ENCODE data around the gene IGFL3. TPM values are rescaled to one million over a fixed set of nuclear protein-coding genes. Genes with fewer than 3 reads are reported as not detected.
A peak's percentile ranks its signal among the peaks of the same experiment; 100 is the strongest.
"Not testable (repeated sequence)": the region's sequence is repeated elsewhere in the genome, so short reads cannot be mapped to it uniquely, and the experiment has no call there.

IGFL3 gene
- total RNA-seq, 4 donors from 2014 or later: 19.0 to 46.7 (median 24.9) TPM

DNA sequence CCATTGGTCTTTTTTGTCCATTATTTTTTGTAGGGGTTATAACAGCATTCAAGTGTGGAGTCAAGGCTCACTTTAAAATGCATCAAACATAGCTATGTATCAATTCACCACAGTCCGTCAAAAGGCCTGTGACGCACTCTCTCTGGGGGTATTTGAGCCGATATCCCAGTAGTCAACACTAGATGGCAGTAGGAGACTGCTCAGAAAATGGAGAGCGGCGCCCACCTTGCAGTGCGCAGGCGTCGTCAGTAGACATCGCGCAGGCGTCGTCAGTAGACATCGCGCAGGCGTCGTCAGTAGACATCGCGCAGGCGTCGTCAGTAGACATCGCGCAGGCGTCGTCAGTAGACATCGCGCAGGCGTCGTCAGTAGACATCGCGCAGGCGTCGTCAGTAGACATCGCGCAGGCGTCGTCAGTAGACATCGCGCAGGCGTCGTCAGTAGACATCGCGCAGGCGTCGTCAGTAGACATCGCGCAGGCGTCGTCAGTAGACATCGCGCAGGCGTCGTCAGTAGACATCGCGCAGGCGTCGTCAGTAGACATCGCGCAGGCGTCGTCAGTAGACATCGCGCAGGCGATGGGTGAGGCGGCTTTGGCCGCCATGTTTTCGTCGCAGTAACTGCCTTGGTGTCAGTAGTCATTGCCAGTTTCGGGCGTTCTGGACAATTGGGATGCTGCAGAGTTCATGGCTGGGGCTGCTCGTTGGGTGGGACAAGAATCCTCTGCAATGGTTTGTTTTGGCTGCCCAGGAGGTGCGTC lies 45.7 kb downstream of the IGFL3 start:
- intact Hi-C loops (cut with DNase I; ENCODE audit: low total_unique reads): loop anchor here (10.0 kb wide), 1 partner anchor 186 kb away; no protein-coding TSS in a partner anchor
- peak; percentile 60 to 90 for DNase-seq (ENCODE audit: low spot score in 2 of 2)
- H3K4me3 ChIP-seq (ENCODE audit: low read depth, poor library complexity, severe bottlenecking): not testable (repeated sequence)
- TF ChIP-seq, protein P1, sequence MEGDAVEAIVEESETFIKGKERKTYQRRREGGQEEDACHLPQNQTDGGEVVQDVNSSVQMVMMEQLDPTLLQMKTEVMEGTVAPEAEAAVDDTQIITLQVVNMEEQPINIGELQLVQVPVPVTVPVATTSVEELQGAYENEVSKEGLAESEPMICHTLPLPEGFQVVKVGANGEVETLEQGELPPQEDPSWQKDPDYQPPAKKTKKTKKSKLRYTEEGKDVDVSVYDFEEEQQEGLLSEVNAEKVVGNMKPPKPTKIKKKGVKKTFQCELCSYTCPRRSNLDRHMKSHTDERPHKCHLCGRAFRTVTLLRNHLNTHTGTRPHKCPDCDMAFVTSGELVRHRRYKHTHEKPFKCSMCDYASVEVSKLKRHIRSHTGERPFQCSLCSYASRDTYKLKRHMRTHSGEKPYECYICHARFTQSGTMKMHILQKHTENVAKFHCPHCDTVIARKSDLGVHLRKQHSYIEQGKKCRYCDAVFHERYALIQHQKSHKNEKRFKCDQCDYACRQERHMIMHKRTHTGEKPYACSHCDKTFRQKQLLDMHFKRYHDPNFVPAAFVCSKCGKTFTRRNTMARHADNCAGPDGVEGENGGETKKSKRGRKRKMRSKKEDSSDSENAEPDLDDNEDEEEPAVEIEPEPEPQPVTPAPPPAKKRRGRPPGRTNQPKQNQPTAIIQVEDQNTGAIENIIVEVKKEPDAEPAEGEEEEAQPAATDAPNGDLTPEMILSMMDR (IDR thresholded peaks at IDR 0.05): peak in 1 of 3 donors; percentile 39
- 16 to 27% methylated on average over 11 to 30 of the region's 71 CpGs for WGBS, 2 donors

DNA sequence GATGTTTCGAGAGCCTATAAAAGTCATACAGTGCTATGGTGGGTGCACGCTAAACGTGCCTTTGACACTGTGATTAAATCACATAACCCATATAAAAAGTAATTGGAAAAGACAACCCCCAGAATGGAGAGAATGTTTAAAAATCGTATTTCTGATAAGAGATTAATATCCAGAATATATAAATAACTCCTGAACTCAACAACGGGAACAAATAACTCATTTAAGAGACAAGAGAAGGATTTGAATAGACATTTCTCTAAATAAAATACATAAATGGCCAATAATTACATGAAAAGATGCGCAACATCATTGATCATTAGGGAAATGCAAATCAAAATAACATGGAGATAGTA lies 46.7 kb downstream of the IGFL3 start:
- 18 to 20% methylated on average over 6 of the region's 6 CpGs for WGBS, 2 donors
- H3K4me3 ChIP-seq (ENCODE audit: low read depth, poor library complexity, severe bottlenecking): no peak overlapping the region
- intact Hi-C loops (cut with DNase I; ENCODE audit: low total_unique reads): loop anchor here (10.0 kb wide), 1 partner anchor 187 kb away; no protein-coding TSS in a partner anchor
- no peak for DNase-seq (ENCODE audit: low spot score in 2 of 2)
- TF ChIP-seq POLR2A (IDR thresholded peaks at IDR 0.05): no peak
- TF ChIP-seq, protein P1 (IDR thresholded peaks at IDR 0.05): no peak

DNA sequence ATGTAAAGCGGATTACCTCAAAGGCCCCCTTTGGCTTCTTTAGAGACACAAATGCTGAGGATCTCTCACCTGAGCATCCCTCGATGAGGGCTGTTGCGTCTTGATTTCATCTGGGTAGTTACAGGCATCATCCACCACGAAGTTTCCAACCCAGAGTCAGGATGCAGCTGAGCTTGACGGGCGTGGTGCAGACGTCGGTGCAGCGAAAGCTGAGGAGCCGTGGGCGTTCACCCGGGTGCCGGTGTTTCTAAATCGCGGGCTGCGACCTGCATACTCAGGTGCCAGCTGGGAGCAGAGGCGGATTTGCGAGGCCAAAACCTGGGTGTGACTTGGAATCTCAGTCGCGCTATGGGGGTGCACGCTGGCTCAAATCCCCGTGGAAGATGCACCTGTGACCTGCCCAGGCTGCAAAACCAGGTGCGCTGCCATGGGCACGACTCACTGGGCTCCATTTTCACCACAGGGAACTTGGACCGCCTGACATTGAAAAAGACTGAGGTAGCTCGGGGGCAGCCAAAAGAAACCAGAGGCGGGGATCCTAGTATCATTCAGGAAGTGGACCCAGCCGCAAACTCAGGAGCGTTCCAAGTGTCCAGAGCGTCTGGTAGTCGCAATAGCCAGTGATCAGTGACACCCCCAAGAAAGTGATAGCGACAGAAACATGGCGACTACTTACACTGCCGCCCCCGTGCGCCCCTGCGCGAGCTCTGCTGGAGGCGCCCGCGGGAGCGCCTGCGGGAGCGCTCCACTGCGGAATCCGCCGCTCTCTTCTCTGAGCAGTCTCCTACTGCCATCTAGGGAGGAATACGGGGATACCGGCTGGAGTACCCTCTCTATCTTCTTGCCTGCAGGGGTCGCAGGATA lies 47.3 kb downstream of the IGFL3 start:
- peak; percentile 54 to 88 for DNase-seq (ENCODE audit: low spot score in 2 of 2)
- 1% methylated on average over 43 to 45 of the region's 50 CpGs for WGBS, 2 donors
- TF ChIP-seq, protein P1 (IDR thresholded peaks at IDR 0.05): peak in 1 of 3 donors; percentile 47
- TF ChIP-seq POLR2A (IDR thresholded peaks at IDR 0.05): no peak
- no peak overlapping the region for H3K4me3 ChIP-seq (ENCODE audit: low read depth, poor library complexity, severe bottlenecking)
- intact Hi-C loops (cut with DNase I; ENCODE audit: low total_unique reads): loop anchor here (10.0 kb wide), 1 partner anchor 188 kb away; no protein-coding TSS in a partner anchor

DNA sequence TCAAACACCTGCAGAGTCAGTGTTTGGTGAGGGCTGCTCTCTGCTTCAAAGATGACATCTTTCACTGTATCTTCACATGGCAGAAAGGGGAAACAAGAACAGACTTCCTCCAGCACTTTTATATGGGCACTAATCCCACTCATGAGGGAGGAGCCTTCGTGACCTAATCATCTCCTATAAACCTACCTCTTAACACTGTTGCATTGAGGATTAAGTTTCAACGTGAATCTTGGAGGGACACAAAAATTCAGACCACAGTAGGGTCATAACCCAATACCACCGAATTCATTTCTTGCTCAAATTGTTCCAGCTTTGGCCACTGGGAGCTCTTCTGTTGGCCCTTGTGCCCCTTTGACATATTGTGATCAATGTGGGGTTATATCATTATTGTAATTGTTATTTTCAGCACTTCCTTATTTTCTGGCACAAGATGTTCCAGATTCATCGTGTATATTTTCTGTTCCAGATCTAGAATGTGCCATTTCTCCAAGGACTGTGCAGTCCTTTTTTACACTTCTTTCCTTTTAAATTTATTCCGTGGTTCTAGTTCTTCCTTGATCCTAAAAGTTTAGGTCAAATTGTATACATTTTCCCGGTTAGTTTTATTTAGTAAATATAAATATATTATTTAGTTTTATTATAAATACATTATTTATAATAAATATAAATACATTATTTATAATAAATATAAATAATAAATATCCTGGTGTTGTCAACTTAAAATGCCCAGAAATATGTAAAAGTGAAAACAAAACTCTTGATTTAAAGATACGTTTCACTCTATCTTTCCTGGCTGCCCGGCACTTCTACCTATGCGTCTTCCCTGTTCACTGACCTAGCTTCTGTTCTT lies 48.2 kb downstream of the IGFL3 start:
- TF ChIP-seq POLR2A (IDR thresholded peaks at IDR 0.05): no peak
- TF ChIP-seq, protein P1 (IDR thresholded peaks at IDR 0.05): no peak
- DNase-seq (ENCODE audit: low spot score in 2 of 2): no peak
- H3K4me3 ChIP-seq (ENCODE audit: low read depth, poor library complexity, severe bottlenecking): no peak overlapping the region
- intact Hi-C loops (cut with DNase I; ENCODE audit: low total_unique reads): loop anchor here (10.0 kb wide), 1 partner anchor 189 kb away; no protein-coding TSS in a partner anchor
- WGBS, 2 donors: 38 to 45% methylated on average over 9 of the region's 9 CpGs

DNA sequence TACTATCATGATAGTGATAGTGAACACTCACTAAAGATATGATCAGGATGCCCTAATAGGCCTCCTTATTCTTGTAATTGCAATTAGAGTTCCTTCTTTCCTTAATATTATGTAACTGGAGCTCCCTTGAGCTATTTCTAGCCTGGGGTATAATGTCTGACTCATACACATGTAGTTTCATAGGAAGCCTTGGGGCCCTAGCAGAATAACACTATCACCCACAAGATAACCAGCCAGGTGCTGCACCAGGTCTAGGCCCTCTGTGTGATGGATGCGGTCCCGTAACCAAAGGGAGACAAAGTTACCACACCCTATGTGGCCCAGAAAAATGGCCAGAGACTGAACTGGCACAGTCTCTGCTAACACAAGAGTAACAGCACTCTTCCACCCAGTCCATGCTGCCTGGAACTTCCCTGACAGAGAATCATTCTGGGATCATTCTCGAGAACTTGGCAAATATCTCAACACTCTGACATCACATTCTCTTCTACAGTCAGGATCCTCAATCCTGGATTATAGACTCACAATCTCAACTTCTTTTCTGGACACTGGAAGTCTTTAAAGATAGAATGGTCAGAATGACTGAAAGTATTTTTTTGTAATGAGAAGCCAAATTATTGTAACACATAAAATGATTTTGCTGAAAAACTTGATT lies 51.1 kb downstream of the IGFL3 start:
- DNase-seq (ENCODE audit: low spot score in 2 of 2): no peak
- no peak for TF ChIP-seq POLR2A (IDR thresholded peaks at IDR 0.05)
- TF ChIP-seq, protein P1 (IDR thresholded peaks at IDR 0.05): no peak
- no peak overlapping the region for H3K4me3 ChIP-seq (ENCODE audit: low read depth, poor library complexity, severe bottlenecking)
- 54 to 67% methylated on average over 3 of the region's 3 CpGs for WGBS, 2 donors
- intact Hi-C loops (cut with DNase I; ENCODE audit: low total_unique reads): loop anchor here (5.0 to 10.0 kb wide), 2 partner anchors 46 to 191 kb away; no protein-coding TSS in a partner anchor
